Activated CD4-positive, alpha-beta T cell treated with anti-CD3 and anti-CD28 coated beads for 36 hours (primary cell): ENCODE data around the gene KDM5C. TPM values are rescaled to one million over a fixed set of nuclear protein-coding genes. Genes with fewer than 3 reads are reported as not detected.
A peak's percentile ranks its signal among the peaks of the same experiment; 100 is the strongest.

Source experiments
- ATAC-seq: fragments of 200-7000 bp; cut with Tn5 transposase; one replicate; pipeline ENCODE4 v1.10.0; 2021; ENCODE audit warnings: mild to moderate bottlenecking, moderate library complexity
- CTCF ChIA-PET: fragments of 350-600 bp; sonication (Branson Sonifier 250); formaldehyde crosslinking; loops from one replicate; lab custom pipeline; 2021; ENCODE audit warnings: antibody characterized with exemption; lab: Charles Lee
- POLR2A ChIA-PET: fragments of 350-600 bp; sonication (Branson Sonifier 250); formaldehyde crosslinking; loops from one replicate; lab custom pipeline; 2021; ENCODE audit warnings: antibody characterized with exemption, inconsistent platforms; lab: Charles Lee
- DNase-seq: peaks from one replicate; pipeline ENCODE4 v3.0.0-alpha.2; 2020
- H3K27ac Mint-ChIP-seq: one replicate; pipeline ENCODE4 v1.8.0; 2021; ENCODE audit warnings: mixed read lengths
- H3K27me3 Mint-ChIP-seq: one replicate; pipeline ENCODE4 v1.8.0; 2021; ENCODE audit warnings: mixed read lengths
- H3K36me3 Mint-ChIP-seq: one replicate; pipeline ENCODE4 v1.8.0; 2021; ENCODE audit warnings: low read depth, mixed read lengths
- H3K4me1 Mint-ChIP-seq: one replicate; pipeline ENCODE4 v1.8.0; 2021; ENCODE audit warnings: mixed read lengths
- H3K4me3 Mint-ChIP-seq: one replicate; pipeline ENCODE4 v1.8.0; 2021; ENCODE audit warnings: mild to moderate bottlenecking, moderate library complexity, mixed read lengths
- H3K9me3 Mint-ChIP-seq: one replicate; pipeline ENCODE4 v1.8.0; 2021; ENCODE audit warnings: low read depth, mixed read lengths
- intact Hi-C, 2 experiments: fragments of 100-400 bp; cut with DNase I in 1 of 2; cut with micrococcal nuclease in 1 of 2; formaldehyde crosslinking; loops; one replicate each; pipeline versions ENCODE4 v1.14.2 to v1.15.1; 2022 to 2024; cut with DNase I, micrococcal nuclease
- total RNA-seq, 2 experiments: library from RNA; stranded (reverse); gene quantifications; one replicate each; pipeline ENCODE4 v1.2.3, GENCODE V29; 2021

The KDM5C gene
- total RNA-seq, 2 experiments from 2014 or later: 84.6 to 96.5 TPM

DNA sequence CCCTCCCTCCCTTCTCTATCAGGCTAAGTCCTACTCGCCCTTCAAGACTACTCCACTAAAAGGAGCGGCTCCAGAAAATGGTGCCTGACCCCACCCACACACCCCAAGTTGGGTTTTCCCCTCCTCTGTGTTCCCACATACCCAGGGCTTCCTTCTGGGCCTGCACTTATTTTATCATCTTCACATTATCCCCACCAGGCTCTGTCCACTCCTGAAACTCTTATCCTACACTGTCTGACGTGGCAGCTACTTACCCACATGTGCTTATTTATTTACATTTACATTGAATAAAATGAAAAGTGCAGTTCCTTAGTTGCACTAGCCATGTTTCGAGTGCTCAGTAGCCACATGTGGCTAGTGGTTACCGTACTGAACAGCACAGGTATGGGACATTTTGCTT, 5.1 kb upstream of the KDM5C start:
- no peaks in the 10 kb centered on the region for H3K36me3 Mint-ChIP-seq
- H3K4me3 Mint-ChIP-seq: no peak overlapping the region
- intact Hi-C loops: no loop called here

DNA sequence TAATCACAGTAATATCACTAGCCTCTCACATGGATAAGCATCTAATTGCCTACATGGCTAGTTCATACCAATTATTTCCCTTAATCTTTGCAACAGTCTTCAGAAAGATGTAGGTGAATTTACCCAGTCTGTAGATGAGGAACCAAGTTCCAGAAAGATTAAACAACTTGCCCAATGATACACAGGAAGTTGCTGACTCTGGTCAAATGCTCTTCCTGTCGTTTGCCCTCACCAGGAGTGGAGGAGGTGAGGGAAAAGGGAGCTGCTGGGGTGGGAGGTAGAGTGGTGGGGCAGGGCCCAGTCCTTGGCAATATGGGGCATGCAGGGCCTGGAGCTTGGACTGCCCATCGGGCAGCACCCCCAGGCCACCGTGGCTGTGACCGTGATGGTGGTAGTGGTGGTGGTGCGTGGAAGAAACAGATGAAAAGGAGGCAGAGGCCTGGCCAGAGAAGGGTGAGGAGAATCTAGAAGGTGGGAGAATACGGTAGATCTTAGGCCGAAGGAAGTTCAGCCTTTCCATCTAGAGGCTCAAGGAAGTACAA, 2.3 kb upstream of the KDM5C start:
- DNase-seq (no peak), ATAC-seq (no peak)
- no peaks in the 10 kb centered on the region for H3K9me3 Mint-ChIP-seq
- POLR2A ChIA-PET: no interaction called here
- no peaks in the 10 kb centered on the region for H3K27me3 Mint-ChIP-seq
- H3K36me3 Mint-ChIP-seq: peaks cover 18% of the 10 kb centered on the region
- CTCF ChIA-PET: interaction anchor here (1.0 to 1.6 kb wide), 2 partner anchors 12 to 13 kb away, joined by 4 read pairs; no protein-coding TSS in a partner anchor
- peaks cover 20% of the 10 kb centered on the region for H3K4me1 Mint-ChIP-seq
- intact Hi-C loops: loop anchor here in 1 of 2 experiments (10.0 kb wide), 1 partner anchor 818 kb away; the partner anchor contains the start of gene PHF8
- H3K4me3 Mint-ChIP-seq: no peak overlapping the region
- no peak overlapping the region for H3K27ac Mint-ChIP-seq

More for the DNA sequence above, 5.1 kb upstream of the KDM5C start:
- H3K4me1 Mint-ChIP-seq: peaks cover 6% of the 10 kb centered on the region
- DNase-seq: no peak
- no peaks in the 10 kb centered on the region for H3K27me3 Mint-ChIP-seq
- no peak for ATAC-seq
- H3K9me3 Mint-ChIP-seq: no peaks in the 10 kb centered on the region
- CTCF ChIA-PET: no interaction called here
- H3K27ac Mint-ChIP-seq: no peak overlapping the region
- POLR2A ChIA-PET: no interaction called here

DNA sequence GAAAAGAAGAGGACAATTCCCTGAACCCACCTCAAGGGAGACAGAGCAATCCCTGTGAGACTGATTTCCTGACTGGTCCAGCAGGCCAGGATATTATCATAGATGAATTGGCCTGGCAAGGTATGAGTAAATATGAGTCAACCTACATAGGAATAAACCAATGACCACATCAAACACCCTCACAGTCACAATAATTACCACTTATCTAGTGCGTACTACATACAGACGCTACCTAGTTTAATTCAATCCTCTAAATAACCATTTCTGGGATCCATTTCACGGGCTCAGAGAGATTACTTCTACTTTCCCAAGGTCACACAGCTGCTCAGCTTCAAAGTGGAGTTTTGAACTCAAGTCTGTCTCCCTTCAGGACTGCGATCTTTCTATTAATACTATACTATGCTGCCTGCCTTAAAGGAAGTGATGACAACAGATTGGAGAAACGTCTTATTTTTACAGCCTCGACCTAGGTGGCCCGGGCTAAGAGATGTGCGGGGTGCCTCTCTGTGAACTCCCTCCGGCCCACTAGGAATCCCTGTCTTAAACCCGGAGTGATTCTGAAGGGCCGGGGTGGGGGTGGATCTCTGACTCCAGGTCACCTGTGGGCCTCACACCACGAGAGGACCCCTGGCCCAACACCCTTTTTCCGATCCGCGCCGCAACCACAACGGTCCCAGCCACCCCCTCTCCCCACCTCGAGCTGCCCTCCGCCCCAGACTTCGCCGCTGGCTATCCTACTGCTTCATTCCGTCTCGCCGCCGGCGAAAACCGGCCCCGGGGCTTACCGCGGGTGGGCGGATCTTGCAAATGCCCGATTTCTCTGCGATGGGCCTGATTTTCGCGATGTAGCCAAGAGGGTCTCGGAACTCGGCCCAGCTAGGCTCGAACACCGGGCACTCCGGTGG, 800 bp downstream of the KDM5C start:
- CTCF ChIA-PET: interaction anchor here (0.7 to 1.4 kb wide), 3 partner anchors 9 to 228 kb away, joined by 3 to 4 read pairs (median 3); no protein-coding TSS in a partner anchor
- H3K27ac Mint-ChIP-seq: peak overlapping the region; percentile 92
- POLR2A ChIA-PET: interaction anchor here (0.6 kb wide), 1 partner anchor 9 kb away, joined by 3 read pairs; no protein-coding TSS in a partner anchor
- intact Hi-C loops: loop anchor here (1.0 to 10.0 kb wide), 4 partner anchors 35 to 821 kb away; partner anchors contain the start of genes KANTR (in 1 of the 2), PHF8 (in 1 of the 2) and TSPYL2 (in 1 of the 2)
- H3K4me1 Mint-ChIP-seq: peaks cover 29% of the 10 kb centered on the region
- DNase-seq (peak; percentile 24), ATAC-seq (peak; percentile 66)
- peak overlapping the region; percentile 79 for H3K4me3 Mint-ChIP-seq
- peaks cover 23% of the 10 kb centered on the region for H3K36me3 Mint-ChIP-seq
- no peaks in the 10 kb centered on the region for H3K9me3 Mint-ChIP-seq
- no peaks in the 10 kb centered on the region for H3K27me3 Mint-ChIP-seq

DNA sequence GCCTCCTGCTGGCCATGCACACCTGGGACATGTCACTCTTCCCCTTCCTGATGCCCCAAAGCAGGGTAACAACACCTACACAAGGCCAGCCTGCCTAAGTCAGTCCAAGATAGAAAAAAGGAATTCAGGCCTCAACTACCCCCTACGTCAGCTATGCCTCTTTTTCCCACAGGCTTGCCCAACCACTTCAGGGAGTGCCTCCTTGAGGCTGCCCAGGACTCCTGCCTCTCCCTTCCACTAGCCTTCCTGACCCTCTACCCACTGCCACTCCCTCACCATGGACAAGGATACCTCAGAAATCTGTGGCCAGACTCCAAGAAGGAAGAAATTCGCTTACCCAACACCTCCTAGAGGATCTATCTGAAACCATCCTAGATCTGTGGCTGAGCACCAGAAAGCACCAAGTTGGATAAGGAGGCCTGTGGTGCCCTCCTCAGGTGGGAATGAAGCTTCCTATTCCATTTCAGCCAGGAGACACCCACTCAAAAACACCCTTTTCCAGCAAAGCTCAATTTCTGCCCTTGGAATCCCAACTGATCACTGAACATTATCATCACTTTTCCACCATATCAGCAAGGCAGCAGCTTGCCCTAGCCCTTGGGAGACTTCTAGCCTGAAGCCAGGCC, 1.8 kb downstream of the KDM5C start:
- Mint-ChIP-seq H3K27ac (peak overlapping the region; percentile 92), H3K27me3 (no peaks in the 10 kb centered on the region), H3K36me3 (peaks cover 26% of the 10 kb centered on the region), H3K9me3 (no peaks in the 10 kb centered on the region), H3K4me3 (peak overlapping the region; percentile 79), H3K4me1 (peaks cover 29% of the 10 kb centered on the region)
- ATAC-seq (no peak), DNase-seq (no peak)
- intact Hi-C loops: loop anchor here (5.0 to 10.0 kb wide), 2 partner anchors 131 to 822 kb away; partner anchors contain the start of genes KANTR (in 1 of the 2) and PHF8 (in 1 of the 2)
- ChIA-PET POLR2A (no interaction called here), CTCF (interaction anchor here (0.8 to 1.4 kb wide), 2 partner anchors 11 to 151 kb away, joined by 3 read pairs; no protein-coding TSS in a partner anchor)

DNA sequence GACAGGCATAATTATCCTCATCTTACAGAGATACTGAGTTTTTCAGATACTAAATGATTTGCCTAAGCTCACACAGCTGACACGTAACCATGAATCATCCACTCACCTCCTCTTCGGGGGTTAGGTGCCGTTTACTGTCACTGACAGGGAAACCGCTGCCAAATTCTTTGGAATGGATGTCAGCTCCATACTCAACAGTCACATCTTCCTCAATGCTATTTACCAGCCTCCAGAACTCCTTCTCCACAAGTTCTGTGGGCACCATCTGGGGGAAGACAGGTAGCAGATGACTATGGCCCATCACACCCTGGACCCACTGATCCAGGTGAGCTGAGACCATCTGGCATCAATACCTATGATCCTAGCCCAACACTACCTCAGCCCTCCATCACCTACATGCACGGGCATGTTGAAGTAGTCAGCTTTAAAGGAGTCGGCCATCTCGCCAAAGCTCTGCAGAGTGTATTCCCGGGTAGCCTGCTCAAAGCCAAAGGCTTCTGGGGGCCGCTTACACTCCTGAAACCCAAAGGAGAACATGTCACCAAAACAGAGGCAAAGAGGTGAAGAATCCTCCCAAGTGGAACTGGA, 13.5 kb downstream of the KDM5C start:
- no peaks in the 10 kb centered on the region for H3K27me3 Mint-ChIP-seq
- no peaks in the 10 kb centered on the region for H3K4me1 Mint-ChIP-seq
- ChIA-PET POLR2A (no interaction called here), CTCF (no interaction called here)
- ATAC-seq: no peak
- intact Hi-C loops: loop anchor here in 1 of 2 experiments (10.0 kb wide), 1 partner anchor 193 kb away; no protein-coding TSS in a partner anchor
- H3K9me3 Mint-ChIP-seq: no peaks in the 10 kb centered on the region
- H3K4me3 Mint-ChIP-seq: no peak overlapping the region
- H3K36me3 Mint-ChIP-seq: peaks cover 34% of the 10 kb centered on the region
- H3K27ac Mint-ChIP-seq: no peak overlapping the region
- no peak for DNase-seq

DNA sequence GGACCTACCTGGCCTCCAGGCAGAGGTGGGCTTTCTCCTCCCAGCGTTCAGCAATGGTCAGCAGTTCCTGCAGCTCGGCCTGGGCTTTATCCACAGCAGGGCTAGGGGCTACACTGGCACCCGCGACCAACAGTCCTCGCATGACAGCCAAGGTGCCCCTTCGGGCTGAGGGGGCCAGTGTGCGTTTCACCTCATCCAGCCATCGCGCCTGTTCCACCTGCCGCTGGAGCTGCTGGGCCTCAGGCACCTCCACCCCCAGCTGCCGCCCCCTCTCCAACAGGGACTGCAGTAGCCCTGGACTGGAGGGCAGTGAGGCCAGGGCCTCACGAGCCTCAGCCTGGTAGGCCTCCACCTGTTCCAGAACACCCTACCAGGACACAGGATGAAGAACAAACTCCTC, 28.3 kb downstream of the KDM5C start:
- ATAC-seq: no peak
- Mint-ChIP-seq H3K27me3 (no peaks in the 10 kb centered on the region), H3K27ac (no peak overlapping the region), H3K36me3 (peaks cover 23% of the 10 kb centered on the region), H3K4me1 (no peaks in the 10 kb centered on the region), H3K4me3 (no peak overlapping the region), H3K9me3 (no peaks in the 10 kb centered on the region)
- ChIA-PET CTCF (interaction anchor here (1.0 kb wide), 1 partner anchor 43 kb away, joined by 3 read pairs; no protein-coding TSS in a partner anchor), POLR2A (no interaction called here)
- DNase-seq: no peak
- intact Hi-C loops: loop anchor here in 1 of 2 experiments (10.0 kb wide), 1 partner anchor 102 kb away; the partner anchor contains the start of gene KANTR

DNA sequence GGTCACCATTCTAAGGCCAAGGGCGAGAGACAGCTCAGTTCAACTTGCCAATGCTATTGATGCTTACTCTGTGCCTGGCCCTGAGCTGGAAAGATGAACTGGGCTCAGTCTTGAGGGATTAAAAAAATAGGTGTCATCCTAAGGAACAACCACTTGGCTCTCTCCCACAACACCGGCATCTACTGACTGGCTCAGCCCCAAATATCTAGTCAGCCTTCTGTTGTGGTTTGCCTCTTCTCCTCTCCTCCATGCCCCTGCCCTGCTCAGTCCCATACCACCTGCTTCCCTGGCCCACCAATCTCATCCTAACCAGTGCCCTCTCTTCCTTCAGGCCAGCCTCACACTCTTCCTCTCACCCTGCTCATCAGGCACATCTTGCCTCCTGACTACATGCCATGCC, 29.6 kb downstream of the KDM5C start:
- ChIA-PET CTCF (no interaction called here), POLR2A (no interaction called here)
- H3K36me3 Mint-ChIP-seq: peaks cover 23% of the 10 kb centered on the region
- no peaks in the 10 kb centered on the region for H3K4me1 Mint-ChIP-seq
- ATAC-seq (no peak), DNase-seq (no peak)
- intact Hi-C loops: loop anchor here in 1 of 2 experiments (10.0 kb wide), 1 partner anchor 101 kb away; the partner anchor contains the start of gene KANTR
- H3K27me3 Mint-ChIP-seq: no peaks in the 10 kb centered on the region
- H3K27ac Mint-ChIP-seq: no peak overlapping the region
- H3K4me3 Mint-ChIP-seq: no peak overlapping the region
- H3K9me3 Mint-ChIP-seq: no peaks in the 10 kb centered on the region

DNA sequence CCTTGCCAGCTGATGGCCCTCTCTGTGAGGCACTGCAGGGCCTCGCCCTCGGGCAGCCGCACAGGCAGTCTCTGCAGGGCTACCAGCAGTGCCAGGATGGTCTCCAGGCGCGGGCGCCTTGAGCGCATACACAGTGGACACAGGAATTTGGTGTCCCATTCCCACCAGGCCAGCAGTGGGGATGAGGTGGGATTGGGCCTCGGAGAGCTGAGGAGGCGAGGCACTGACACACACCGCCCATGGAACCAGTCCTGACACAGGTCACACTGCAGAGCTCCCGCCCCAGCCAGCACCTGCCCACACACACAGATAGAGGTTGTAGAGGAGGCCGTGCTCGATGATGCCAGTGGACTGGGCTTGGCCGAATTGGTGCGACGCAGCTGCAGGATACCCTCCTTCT, 30.7 kb downstream of the KDM5C start:
- H3K27me3 Mint-ChIP-seq: no peaks in the 10 kb centered on the region
- intact Hi-C loops: loop anchor here in 1 of 2 experiments (10.0 kb wide), 1 partner anchor 100 kb away; the partner anchor contains the start of gene KANTR
- no peak overlapping the region for H3K27ac Mint-ChIP-seq
- no peak overlapping the region for H3K4me3 Mint-ChIP-seq
- no peak for ATAC-seq
- H3K4me1 Mint-ChIP-seq: peaks cover 4% of the 10 kb centered on the region
- no peak for DNase-seq
- CTCF ChIA-PET: no interaction called here
- H3K36me3 Mint-ChIP-seq: peaks cover 23% of the 10 kb centered on the region
- POLR2A ChIA-PET: no interaction called here
- no peaks in the 10 kb centered on the region for H3K9me3 Mint-ChIP-seq

DNA sequence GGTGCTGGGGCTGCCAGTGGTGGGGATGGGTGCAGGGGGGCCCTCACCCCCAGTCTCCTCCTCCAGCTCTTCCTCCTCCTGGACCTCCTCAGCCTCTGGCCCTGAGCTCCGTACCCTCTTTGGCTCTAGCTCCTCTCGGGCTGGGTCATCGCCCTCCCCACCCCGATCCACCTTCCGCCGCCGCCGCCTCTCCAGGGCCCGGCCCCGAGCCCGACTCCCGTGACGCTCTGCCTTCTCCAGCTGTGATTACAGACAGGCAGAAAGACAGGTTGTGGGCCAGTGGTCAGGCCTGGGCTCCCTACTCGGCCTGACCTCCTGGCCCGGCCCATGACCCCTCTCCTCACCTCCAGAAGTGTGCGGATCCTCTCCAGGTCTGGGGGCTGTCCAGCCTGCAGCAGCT, 31.9 kb downstream of the KDM5C start:
- Mint-ChIP-seq H3K27ac (no peak overlapping the region), H3K36me3 (peaks cover 16% of the 10 kb centered on the region), H3K9me3 (no peaks in the 10 kb centered on the region), H3K4me1 (peaks cover 13% of the 10 kb centered on the region), H3K27me3 (no peaks in the 10 kb centered on the region), H3K4me3 (no peak overlapping the region)
- POLR2A ChIA-PET: no interaction called here
- intact Hi-C loops: loop anchor here in 1 of 2 experiments (10.0 kb wide), 1 partner anchor 98 kb away; the partner anchor contains the start of gene KANTR
- no peak for ATAC-seq
- no peak for DNase-seq
- CTCF ChIA-PET: no interaction called here

DNA sequence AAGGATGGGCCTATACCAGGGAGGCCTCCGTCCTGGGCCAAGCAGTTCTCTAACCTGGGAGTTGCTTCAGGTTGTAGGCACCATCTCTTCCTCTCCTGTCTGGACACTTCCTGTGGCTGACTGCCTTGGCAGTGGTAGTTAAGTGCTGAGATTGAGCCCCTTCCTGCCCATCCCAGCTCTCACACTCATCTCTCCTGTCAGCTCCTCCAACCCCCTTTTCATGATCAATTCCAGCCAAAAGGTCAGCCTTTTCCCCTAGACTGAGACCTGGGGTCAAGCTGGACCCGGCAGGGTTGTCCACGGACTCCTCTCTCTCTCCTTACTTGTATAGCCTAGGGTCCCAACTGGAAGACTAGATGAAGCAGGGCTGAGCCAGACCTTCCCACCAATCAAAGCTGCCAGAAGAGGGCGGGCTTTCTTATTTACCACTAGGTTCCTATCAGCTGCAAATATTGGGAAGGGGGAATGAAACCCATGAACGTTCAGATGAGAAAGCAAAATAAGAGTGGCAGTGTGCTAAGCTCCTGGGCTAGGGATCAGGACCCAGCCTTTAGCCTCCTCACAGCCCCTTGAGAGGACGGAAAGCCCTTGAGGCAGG, 34.5 kb downstream of the KDM5C start:
- Mint-ChIP-seq H3K4me3 (no peak overlapping the region), H3K27ac (no peak overlapping the region), H3K36me3 (peaks cover 4% of the 10 kb centered on the region), H3K9me3 (no peaks in the 10 kb centered on the region), H3K4me1 (peaks cover 25% of the 10 kb centered on the region), H3K27me3 (no peaks in the 10 kb centered on the region)
- intact Hi-C loops: loop anchor here in 1 of 2 experiments (10.0 kb wide), 1 partner anchor 96 kb away; the partner anchor contains the start of gene KANTR
- POLR2A ChIA-PET: interaction anchor here (0.8 kb wide), 1 partner anchor 50 kb away, joined by 6 read pairs; no protein-coding TSS in a partner anchor
- ATAC-seq: no peak
- DNase-seq: no peak
- CTCF ChIA-PET: interaction anchor here (0.6 to 1.6 kb wide), 3 partner anchors 9 to 373 kb away, joined by 3 to 5 read pairs (median 3); no protein-coding TSS in a partner anchor
